Measurements from ENCODE around the gene CYREN.

Gene CYREN

GRCh38 chr7:135162382-135163001, 8.0 kb downstream of the CYREN start:
- no peaks in the 10 kb centered on the region for H3K9me3 ChIP-seq (ENCODE audit: low read depth, low read length)
- no peak for DNase-seq (ENCODE audit: low read depth, low spot score)
- no peak overlapping the region for H3K4me3 ChIP-seq
- TF ChIP-seq EZH2 (IDR thresholded peaks at IDR 0.05) (no peak), POLR2AphosphoS5 (IDR thresholded peaks at IDR 0.05; ENCODE audit: borderline replicate concordance, low read depth, low read length) (no peak), FOXP2 (optimal IDR thresholded peaks at IDR 0.05; ENCODE audit: control extremely low read depth, extremely low read length, insufficient read depth) (no peak)
- no peak overlapping the region for H3K9ac ChIP-seq (ENCODE audit: insufficient read length)
- peaks cover 22% of the 10 kb centered on the region; the same call in 1 of the 2 replicates for H3K36me3 ChIP-seq (ENCODE audit: insufficient read depth, low read length)
- no peak overlapping the region for H3K27ac ChIP-seq

GRCh38 chr7:135161669-135162068, 8.8 kb downstream of the CYREN start:
- no peak overlapping the region for H3K9ac ChIP-seq (ENCODE audit: insufficient read length)
- H3K9me3 ChIP-seq (ENCODE audit: low read depth, low read length), result no peaks in the 10 kb centered on the region
- peak overlapping the region; percentile 78; the same call in 1 of the 2 replicates for H3K27ac ChIP-seq
- no peak for DNase-seq (ENCODE audit: low read depth, low spot score)
- TF ChIP-seq FOXP2 (optimal IDR thresholded peaks at IDR 0.05; ENCODE audit: control extremely low read depth, extremely low read length, insufficient read depth), result no peak
- TF ChIP-seq POLR2AphosphoS5 (IDR thresholded peaks at IDR 0.05; ENCODE audit: borderline replicate concordance, low read depth, low read length), result no peak
- TF ChIP-seq EZH2 (IDR thresholded peaks at IDR 0.05), result no peak
- no peak overlapping the region for H3K4me3 ChIP-seq
- peaks cover 13% of the 10 kb centered on the region; the same call in 1 of the 2 replicates for H3K36me3 ChIP-seq (ENCODE audit: insufficient read depth, low read length)

GRCh38 chr7:135160858-135161653, 9.5 kb downstream of the CYREN start:
- TF ChIP-seq EZH2 (IDR thresholded peaks at IDR 0.05) (no peak), POLR2AphosphoS5 (IDR thresholded peaks at IDR 0.05; ENCODE audit: borderline replicate concordance, low read depth, low read length) (no peak; the same call in 1 of the 2 replicates), FOXP2 (optimal IDR thresholded peaks at IDR 0.05; ENCODE audit: control extremely low read depth, extremely low read length, insufficient read depth) (no peak)
- Histone ChIP-seq H3K4me3 (no peak overlapping the region), H3K36me3 (ENCODE audit: insufficient read depth, low read length) (peaks cover 9% of the 10 kb centered on the region; the same call in 1 of the 2 replicates), H3K9ac (ENCODE audit: insufficient read length) (peak overlapping the region; percentile 10), H3K27ac (peak overlapping the region; percentile 78), H3K9me3 (ENCODE audit: low read depth, low read length) (no peaks in the 10 kb centered on the region)
- DNase-seq (ENCODE audit: low read depth, low spot score), result no peak

GRCh38 chr7:135160098-135160857, 10.2 kb downstream of the CYREN start:
- Histone ChIP-seq H3K36me3 (ENCODE audit: insufficient read depth, low read length) (peaks cover 2% of the 10 kb centered on the region; the same call in 1 of the 2 replicates), H3K4me3 (no peak overlapping the region), H3K27ac (peak overlapping the region; percentile 78), H3K9me3 (ENCODE audit: low read depth, low read length) (no peaks in the 10 kb centered on the region), H3K9ac (ENCODE audit: insufficient read length) (no peak overlapping the region)
- no peak for DNase-seq (ENCODE audit: low read depth, low spot score)
- TF ChIP-seq FOXP2 (optimal IDR thresholded peaks at IDR 0.05; ENCODE audit: control extremely low read depth, extremely low read length, insufficient read depth), result no peak
- no peak for TF ChIP-seq EZH2 (IDR thresholded peaks at IDR 0.05)
- TF ChIP-seq POLR2AphosphoS5 (IDR thresholded peaks at IDR 0.05; ENCODE audit: borderline replicate concordance, low read depth, low read length), result no peak

DNA sequence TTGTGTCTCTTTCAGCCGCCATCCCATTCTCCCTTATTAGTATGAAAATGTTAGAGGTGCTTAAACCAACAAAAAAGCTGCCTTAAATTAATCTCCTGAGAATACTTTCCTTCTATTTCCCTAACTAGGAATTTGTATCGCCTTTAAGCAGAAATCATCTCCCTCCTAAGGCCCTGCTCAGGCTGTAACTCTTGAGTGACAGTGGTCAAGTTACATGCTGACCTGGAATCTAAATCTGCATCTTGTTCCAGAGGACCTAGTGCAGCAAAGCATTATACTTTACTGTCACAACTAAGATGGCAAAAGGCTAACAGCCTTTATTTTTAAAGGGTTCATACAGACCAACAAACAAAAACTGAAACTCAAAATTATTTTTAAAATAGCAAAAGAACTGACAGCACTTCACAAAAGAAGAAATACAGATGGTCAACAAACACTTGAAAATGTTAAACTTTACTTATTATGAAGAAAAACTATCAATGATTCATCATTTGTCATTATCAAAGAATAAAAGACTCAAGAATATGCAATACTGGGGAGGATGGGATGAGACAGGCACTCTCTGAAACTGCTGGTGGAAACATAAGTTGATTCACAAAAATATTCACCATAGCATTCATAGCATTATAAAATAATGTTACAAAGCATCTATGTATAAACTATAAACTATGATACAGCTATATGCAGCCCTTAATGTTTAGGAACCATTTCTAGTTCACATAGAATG, 11.0 kb downstream of the CYREN start:
- H3K27ac ChIP-seq, result peak overlapping the region; percentile 78
- no peak for DNase-seq (ENCODE audit: low read depth, low spot score)
- no peak for TF ChIP-seq EZH2 (IDR thresholded peaks at IDR 0.05)
- no peak for TF ChIP-seq FOXP2 (optimal IDR thresholded peaks at IDR 0.05; ENCODE audit: control extremely low read depth, extremely low read length, insufficient read depth)
- no peak for TF ChIP-seq POLR2AphosphoS5 (IDR thresholded peaks at IDR 0.05; ENCODE audit: borderline replicate concordance, low read depth, low read length)
- no peaks in the 10 kb centered on the region; the same call in 1 of the 2 replicates for H3K36me3 ChIP-seq (ENCODE audit: insufficient read depth, low read length)
- H3K9ac ChIP-seq (ENCODE audit: insufficient read length), result no peak overlapping the region
- no peaks in the 10 kb centered on the region for H3K9me3 ChIP-seq (ENCODE audit: low read depth, low read length)
- H3K4me3 ChIP-seq, result no peak overlapping the region

- Histone ChIP-seq H3K9me3 (ENCODE audit: low read depth, low read length) (no peaks in the 10 kb centered on the region), H3K36me3 (ENCODE audit: insufficient read depth, low read length) (no peaks in the 10 kb centered on the region; the same call in 1 of the 2 replicates), H3K27ac (no peak overlapping the region), H3K4me3 (no peak overlapping the region), H3K9ac (ENCODE audit: insufficient read length) (no peak overlapping the region)
- DNase-seq (ENCODE audit: low read depth, low spot score), result no peak
- TF ChIP-seq EZH2 (IDR thresholded peaks at IDR 0.05) (no peak), POLR2AphosphoS5 (IDR thresholded peaks at IDR 0.05; ENCODE audit: borderline replicate concordance, low read depth, low read length) (no peak), FOXP2 (optimal IDR thresholded peaks at IDR 0.05; ENCODE audit: control extremely low read depth, extremely low read length, insufficient read depth) (no peak)
These were observed 11.6 kb downstream of the CYREN start for GRCh38 chr7:135158874-135159273.

GRCh38 chr7:135158141-135158655, 12.3 kb downstream of the CYREN start:
- no peak for DNase-seq (ENCODE audit: low read depth, low spot score)
- no peaks in the 10 kb centered on the region for H3K36me3 ChIP-seq (ENCODE audit: insufficient read depth, low read length)
- H3K9ac ChIP-seq (ENCODE audit: insufficient read length), result no peak overlapping the region
- H3K4me3 ChIP-seq, result no peak overlapping the region
- TF ChIP-seq EZH2 (IDR thresholded peaks at IDR 0.05) (no peak), POLR2AphosphoS5 (IDR thresholded peaks at IDR 0.05; ENCODE audit: borderline replicate concordance, low read depth, low read length) (no peak), FOXP2 (optimal IDR thresholded peaks at IDR 0.05; ENCODE audit: control extremely low read depth, extremely low read length, insufficient read depth) (no peak)
- H3K9me3 ChIP-seq (ENCODE audit: low read depth, low read length), result no peaks in the 10 kb centered on the region
- H3K27ac ChIP-seq, result no peak overlapping the region
